ENCODE results near the gene KIAA0825.

The KIAA0825 gene

DNA sequence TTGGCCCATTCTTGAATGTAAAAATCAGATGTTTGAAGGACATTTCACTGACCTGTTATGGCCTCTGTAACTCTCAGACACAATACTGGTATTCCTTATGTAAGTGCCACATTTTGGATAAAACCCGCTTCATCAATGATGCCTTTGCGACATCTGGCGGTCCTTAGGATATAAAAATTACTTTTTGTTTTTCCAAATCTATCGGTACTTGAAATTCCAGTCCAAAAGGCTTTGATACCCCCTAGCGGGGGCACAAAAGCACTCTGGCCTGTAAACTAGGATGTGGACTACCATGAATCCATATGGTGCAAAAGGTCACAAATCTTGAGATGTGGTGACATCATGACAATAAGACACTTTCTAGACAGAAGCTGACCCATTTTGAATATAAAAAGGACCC lies 291.8 kb downstream of the KIAA0825 start:
- POLR2A ChIA-PET, result no interaction called here

DNA sequence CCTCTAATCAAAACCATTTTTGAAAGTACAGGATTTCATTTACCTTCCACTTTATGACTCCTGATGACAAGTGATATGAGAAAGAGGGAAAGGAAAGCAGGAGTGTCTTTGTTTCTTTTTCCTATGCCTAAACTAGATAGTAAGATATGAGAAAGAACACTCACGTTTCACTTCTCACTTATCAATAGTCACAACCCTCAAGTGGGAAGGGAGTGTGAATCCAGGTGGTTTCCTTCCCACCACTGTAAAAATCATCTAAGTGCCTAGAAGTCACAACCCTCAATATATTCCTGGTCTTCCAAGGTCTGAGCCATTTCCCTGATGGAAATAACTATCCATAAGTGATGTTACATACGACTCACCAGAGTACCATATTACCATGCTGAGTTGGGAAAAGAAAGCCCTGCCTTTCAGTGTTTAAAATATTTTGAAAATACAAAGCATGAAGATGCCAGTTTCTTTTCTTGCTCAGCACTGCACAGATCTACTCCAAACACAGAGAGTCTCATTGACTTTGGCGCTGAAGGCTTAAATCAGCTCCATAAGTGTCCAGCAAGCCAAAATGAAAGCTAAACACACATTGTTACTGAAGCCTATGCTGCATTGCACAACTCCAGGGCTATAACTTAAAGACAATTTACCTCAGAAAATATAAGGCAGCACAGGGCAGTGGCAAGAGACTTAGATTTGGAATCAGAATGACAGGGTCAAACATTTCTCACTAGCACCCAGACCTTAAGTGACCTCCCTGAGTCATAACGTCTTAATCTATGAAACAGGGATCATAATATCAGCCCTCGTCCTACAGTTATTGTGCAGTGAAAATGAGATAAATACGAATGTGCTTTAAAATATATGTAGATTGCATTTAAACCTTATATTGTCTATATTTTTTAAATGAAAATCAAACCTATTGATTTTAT lies 301.2 kb downstream of the KIAA0825 start:
- no peak for DNase-seq (ENCODE audit: extremely low spot score)
- POLR2A ChIA-PET, result no interaction called here
- CTCF ChIA-PET, result no interaction called here
- TF ChIP-seq SUZ12 (IDR thresholded peaks at IDR 0.05) (no peak), SP1 (IDR thresholded peaks at IDR 0.05) (no peak), TARDBP (IDR thresholded peaks at IDR 0.05) (no peak)

More for the DNA sequence above, 291.8 kb downstream of the KIAA0825 start:
- no peak for TF ChIP-seq ZNF384 (IDR thresholded peaks at IDR 0.05)
- no peak for TF ChIP-seq SP1 (IDR thresholded peaks at IDR 0.05)
- TF ChIP-seq FOXK2 (IDR thresholded peaks at IDR 0.05), result no peak
- no peak for TF ChIP-seq FOXM1 (IDR thresholded peaks at IDR 0.05; ENCODE audit: borderline replicate concordance)
- TF ChIP-seq HDGF (IDR thresholded peaks at IDR 0.05; ENCODE audit: borderline replicate concordance), result no peak
- TF ChIP-seq TARDBP (IDR thresholded peaks at IDR 0.05), result no peak
- TF ChIP-seq L3MBTL2 (conservative IDR thresholded peaks at IDR 0.05), result no peak
- no peak for TF ChIP-seq FOXA1 (IDR thresholded peaks at IDR 0.05)
- CTCF ChIA-PET, result no interaction called here
- DNase-seq (ENCODE audit: extremely low spot score), result no peak

DNA sequence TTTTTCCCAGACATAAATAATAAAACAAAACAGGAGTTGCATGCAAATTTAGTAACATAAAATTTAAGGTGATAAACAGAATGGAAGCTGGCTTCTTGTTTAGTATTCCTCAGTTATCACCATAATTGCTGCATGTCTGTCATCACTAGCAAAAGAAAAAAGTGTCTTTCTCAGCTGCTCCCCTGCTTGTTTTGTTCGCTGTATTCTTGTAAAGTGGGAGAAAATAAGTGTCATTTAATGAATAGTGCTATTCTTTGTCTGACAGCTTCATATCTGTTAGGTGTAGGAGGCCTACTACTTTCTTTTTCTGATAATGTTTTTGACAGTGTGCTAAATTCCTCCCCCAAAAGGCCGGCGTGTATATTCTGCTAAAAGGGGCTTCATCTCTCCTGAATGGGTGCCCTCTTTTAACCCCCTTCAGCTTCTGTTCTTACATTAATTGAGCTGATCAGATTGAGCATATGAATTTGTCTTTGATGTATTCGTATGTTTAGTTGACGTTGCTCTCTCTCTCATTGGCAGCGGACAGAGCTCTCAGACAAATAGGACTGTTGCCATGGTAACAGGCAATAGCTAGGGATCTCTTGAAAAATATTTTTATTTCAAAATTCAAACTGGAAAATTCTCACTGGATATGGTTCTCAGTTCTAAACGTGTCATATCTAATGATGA lies 303.8 kb downstream of the KIAA0825 start:
- TF ChIP-seq L3MBTL2 (conservative IDR thresholded peaks at IDR 0.05), result no peak
- TF ChIP-seq ARNT (IDR thresholded peaks at IDR 0.05), result no peak
- TF ChIP-seq HDGF (IDR thresholded peaks at IDR 0.05; ENCODE audit: borderline replicate concordance), result no peak
- no peak for TF ChIP-seq ELF4 (IDR thresholded peaks at IDR 0.05)
- no peak for TF ChIP-seq FOXA1 (IDR thresholded peaks at IDR 0.05)
- TF ChIP-seq BHLHE40 (IDR thresholded peaks at IDR 0.05; ENCODE audit: borderline replicate concordance), result no peak
- DNase-seq (ENCODE audit: extremely low spot score), result no peak
- POLR2A ChIA-PET, result no interaction called here
- CTCF ChIA-PET, result no interaction called here

DNA sequence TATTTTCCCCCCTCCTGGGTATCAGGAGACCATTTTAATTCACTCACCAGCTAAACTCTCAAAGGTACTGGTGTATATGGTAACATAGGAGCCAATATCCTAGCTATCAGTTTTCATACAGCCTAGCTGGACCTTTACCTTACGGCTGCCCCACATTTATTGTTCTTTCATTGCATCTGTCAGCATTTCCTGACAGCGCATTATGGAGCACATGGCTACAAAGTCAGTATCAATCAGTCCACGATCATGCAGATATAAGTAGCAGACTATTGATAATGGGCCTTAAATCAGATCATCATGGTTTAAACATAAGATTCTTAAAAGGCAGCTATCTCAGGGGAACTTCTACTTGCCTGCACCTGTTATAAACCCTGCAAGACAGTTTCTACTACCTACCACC lies 304.7 kb downstream of the KIAA0825 start:
- ChIA-PET CTCF (no interaction called here), POLR2A (no interaction called here)
- TF ChIP-seq PKNOX1 (IDR thresholded peaks at IDR 0.05) (no peak), SUZ12 (IDR thresholded peaks at IDR 0.05) (no peak), CTBP1 (IDR thresholded peaks at IDR 0.05; ENCODE audit: borderline replicate concordance) (no peak), NFRKB (IDR thresholded peaks at IDR 0.05) (no peak), L3MBTL2 (conservative IDR thresholded peaks at IDR 0.05) (no peak), BHLHE40 (IDR thresholded peaks at IDR 0.05; ENCODE audit: borderline replicate concordance) (no peak), FOXM1 (IDR thresholded peaks at IDR 0.05; ENCODE audit: borderline replicate concordance) (no peak), HDGF (IDR thresholded peaks at IDR 0.05; ENCODE audit: borderline replicate concordance) (no peak)
- no peak for DNase-seq (ENCODE audit: extremely low spot score)

GRCh38 chr5:94313188-94313587 lies 305.2 kb downstream of the KIAA0825 start:
- no peak for DNase-seq (ENCODE audit: extremely low spot score)
- POLR2A ChIA-PET, result no interaction called here
- TF ChIP-seq LEF1 (IDR thresholded peaks at IDR 0.05; ENCODE audit: borderline replicate concordance), result no peak
- no peak for TF ChIP-seq TARDBP (IDR thresholded peaks at IDR 0.05)
- TF ChIP-seq FOXA1 (IDR thresholded peaks at IDR 0.05), result no peak
- no peak for TF ChIP-seq SP1 (IDR thresholded peaks at IDR 0.05)
- TF ChIP-seq L3MBTL2 (conservative IDR thresholded peaks at IDR 0.05), result no peak
- no peak for TF ChIP-seq ARNT (IDR thresholded peaks at IDR 0.05)
- TF ChIP-seq HDGF (IDR thresholded peaks at IDR 0.05; ENCODE audit: borderline replicate concordance), result no peak
- no peak for TF ChIP-seq ZNF384 (IDR thresholded peaks at IDR 0.05)
- TF ChIP-seq BHLHE40 (IDR thresholded peaks at IDR 0.05; ENCODE audit: borderline replicate concordance), result no peak
- TF ChIP-seq NFRKB (IDR thresholded peaks at IDR 0.05), result no peak
- no peak for TF ChIP-seq CTBP1 (IDR thresholded peaks at IDR 0.05; ENCODE audit: borderline replicate concordance)
- no peak for TF ChIP-seq FOXK2 (IDR thresholded peaks at IDR 0.05)
- TF ChIP-seq PKNOX1 (IDR thresholded peaks at IDR 0.05), result no peak
- no peak for TF ChIP-seq ELF4 (IDR thresholded peaks at IDR 0.05)
- TF ChIP-seq SUZ12 (IDR thresholded peaks at IDR 0.05), result no peak
- no peak for TF ChIP-seq FOXM1 (IDR thresholded peaks at IDR 0.05; ENCODE audit: borderline replicate concordance)
- CTCF ChIA-PET, result no interaction called here

DNA sequence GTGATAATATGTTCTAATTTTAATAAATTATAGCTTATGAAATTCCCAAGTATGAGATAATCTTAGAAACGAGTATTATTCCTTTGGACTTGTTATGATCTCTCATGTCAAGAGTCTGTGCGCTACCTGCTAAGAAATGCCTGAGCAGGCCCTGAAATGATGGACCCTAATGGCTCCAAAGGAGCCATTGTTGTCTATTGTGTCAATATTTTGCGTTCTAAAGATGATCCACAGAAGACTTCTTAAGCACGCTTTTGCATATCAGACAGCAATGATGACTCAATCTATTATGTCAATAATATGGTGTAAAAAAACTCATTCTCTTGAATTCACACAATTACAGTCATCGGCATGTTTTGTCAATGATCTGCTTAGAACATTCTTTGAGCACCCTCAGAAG lies 306.1 kb downstream of the KIAA0825 start:
- ChIA-PET POLR2A (no interaction called here), CTCF (no interaction called here)
- DNase-seq (ENCODE audit: extremely low spot score), result no peak

DNA sequence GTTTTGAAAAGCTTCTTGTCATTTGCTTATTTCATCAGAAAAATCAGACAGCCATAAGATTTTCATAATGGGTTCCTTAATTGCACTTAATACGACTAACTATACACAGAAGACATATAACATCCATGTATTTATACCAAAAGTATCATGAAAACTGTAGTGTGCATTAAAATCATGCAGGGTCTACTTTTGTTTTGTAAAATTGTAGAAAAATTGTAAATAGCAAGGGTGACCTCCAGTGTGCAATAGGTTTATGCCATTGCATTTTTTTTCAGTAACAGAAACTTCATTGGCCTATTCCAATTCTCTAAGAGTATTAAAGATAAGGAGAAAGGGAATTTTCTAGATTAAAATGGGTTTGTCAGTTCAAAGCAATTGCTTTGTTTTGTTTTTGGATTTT lies 307.6 kb downstream of the KIAA0825 start:
- CTCF ChIA-PET, result no interaction called here
- DNase-seq (ENCODE audit: extremely low spot score), result no peak
- TF ChIP-seq BHLHE40 (IDR thresholded peaks at IDR 0.05; ENCODE audit: borderline replicate concordance) (no peak), FOXM1 (IDR thresholded peaks at IDR 0.05; ENCODE audit: borderline replicate concordance) (no peak), CTBP1 (IDR thresholded peaks at IDR 0.05; ENCODE audit: borderline replicate concordance) (no peak), FOXK2 (IDR thresholded peaks at IDR 0.05) (no peak), HDGF (IDR thresholded peaks at IDR 0.05; ENCODE audit: borderline replicate concordance) (no peak), ARNT (IDR thresholded peaks at IDR 0.05) (no peak), NFRKB (IDR thresholded peaks at IDR 0.05) (no peak), FOXA1 (IDR thresholded peaks at IDR 0.05) (no peak), TARDBP (IDR thresholded peaks at IDR 0.05) (no peak), PKNOX1 (IDR thresholded peaks at IDR 0.05) (no peak), ELF4 (IDR thresholded peaks at IDR 0.05) (no peak), LEF1 (IDR thresholded peaks at IDR 0.05; ENCODE audit: borderline replicate concordance) (no peak), L3MBTL2 (conservative IDR thresholded peaks at IDR 0.05) (no peak)
- POLR2A ChIA-PET, result no interaction called here

More for the DNA sequence above, 306.1 kb downstream of the KIAA0825 start:
- TF ChIP-seq HDGF (IDR thresholded peaks at IDR 0.05; ENCODE audit: borderline replicate concordance) (no peak), FOXA1 (IDR thresholded peaks at IDR 0.05) (no peak)
